ENCODE measurements around the gene PAX8.
"Not testable (repeated sequence)": the region's sequence is repeated elsewhere in the genome, so short reads cannot be mapped to it uniquely, and the experiment has no call there.

DNA sequence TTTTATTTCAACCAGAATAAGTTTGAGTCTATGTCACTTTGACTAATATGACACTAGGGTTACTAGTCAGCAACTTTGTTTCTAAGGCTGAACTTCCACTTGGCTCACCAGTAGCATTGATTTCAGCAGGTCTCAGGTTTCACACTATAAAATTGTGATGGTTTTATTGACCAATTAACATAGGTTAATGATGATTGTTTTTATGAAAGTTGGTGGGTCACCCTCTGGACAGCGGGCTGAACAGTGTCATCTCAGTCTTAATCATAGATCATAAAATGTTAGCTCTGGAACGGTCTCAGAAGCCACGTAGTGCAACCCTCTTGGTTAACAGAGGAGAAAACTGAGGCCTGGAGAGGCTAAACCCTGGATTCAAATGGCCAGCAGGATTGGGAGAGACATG lies 40.2 kb upstream of the PAX8 start:
- TF ChIP-seq, protein P1, sequence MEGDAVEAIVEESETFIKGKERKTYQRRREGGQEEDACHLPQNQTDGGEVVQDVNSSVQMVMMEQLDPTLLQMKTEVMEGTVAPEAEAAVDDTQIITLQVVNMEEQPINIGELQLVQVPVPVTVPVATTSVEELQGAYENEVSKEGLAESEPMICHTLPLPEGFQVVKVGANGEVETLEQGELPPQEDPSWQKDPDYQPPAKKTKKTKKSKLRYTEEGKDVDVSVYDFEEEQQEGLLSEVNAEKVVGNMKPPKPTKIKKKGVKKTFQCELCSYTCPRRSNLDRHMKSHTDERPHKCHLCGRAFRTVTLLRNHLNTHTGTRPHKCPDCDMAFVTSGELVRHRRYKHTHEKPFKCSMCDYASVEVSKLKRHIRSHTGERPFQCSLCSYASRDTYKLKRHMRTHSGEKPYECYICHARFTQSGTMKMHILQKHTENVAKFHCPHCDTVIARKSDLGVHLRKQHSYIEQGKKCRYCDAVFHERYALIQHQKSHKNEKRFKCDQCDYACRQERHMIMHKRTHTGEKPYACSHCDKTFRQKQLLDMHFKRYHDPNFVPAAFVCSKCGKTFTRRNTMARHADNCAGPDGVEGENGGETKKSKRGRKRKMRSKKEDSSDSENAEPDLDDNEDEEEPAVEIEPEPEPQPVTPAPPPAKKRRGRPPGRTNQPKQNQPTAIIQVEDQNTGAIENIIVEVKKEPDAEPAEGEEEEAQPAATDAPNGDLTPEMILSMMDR (IDR thresholded peaks at IDR 0.05): not testable (repeated sequence)
- TF ChIP-seq, protein P2, sequence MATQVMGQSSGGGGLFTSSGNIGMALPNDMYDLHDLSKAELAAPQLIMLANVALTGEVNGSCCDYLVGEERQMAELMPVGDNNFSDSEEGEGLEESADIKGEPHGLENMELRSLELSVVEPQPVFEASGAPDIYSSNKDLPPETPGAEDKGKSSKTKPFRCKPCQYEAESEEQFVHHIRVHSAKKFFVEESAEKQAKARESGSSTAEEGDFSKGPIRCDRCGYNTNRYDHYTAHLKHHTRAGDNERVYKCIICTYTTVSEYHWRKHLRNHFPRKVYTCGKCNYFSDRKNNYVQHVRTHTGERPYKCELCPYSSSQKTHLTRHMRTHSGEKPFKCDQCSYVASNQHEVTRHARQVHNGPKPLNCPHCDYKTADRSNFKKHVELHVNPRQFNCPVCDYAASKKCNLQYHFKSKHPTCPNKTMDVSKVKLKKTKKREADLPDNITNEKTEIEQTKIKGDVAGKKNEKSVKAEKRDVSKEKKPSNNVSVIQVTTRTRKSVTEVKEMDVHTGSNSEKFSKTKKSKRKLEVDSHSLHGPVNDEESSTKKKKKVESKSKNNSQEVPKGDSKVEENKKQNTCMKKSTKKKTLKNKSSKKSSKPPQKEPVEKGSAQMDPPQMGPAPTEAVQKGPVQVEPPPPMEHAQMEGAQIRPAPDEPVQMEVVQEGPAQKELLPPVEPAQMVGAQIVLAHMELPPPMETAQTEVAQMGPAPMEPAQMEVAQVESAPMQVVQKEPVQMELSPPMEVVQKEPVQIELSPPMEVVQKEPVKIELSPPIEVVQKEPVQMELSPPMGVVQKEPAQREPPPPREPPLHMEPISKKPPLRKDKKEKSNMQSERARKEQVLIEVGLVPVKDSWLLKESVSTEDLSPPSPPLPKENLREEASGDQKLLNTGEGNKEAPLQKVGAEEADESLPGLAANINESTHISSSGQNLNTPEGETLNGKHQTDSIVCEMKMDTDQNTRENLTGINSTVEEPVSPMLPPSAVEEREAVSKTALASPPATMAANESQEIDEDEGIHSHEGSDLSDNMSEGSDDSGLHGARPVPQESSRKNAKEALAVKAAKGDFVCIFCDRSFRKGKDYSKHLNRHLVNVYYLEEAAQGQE (IDR thresholded peaks at IDR 0.05; ENCODE audit: insufficient read depth in 1 of 2, low read depth in 2 of 2, low read length in 1 of 2): not testable (repeated sequence)
- TF ChIP-seq POLR2AphosphoS5 (IDR thresholded peaks at IDR 0.05; ENCODE audit: low read depth, low read length): not testable (repeated sequence)

Measured in Panc1 (cell line).